ENCODE results near the gene ALDH1L2. TPM values are rescaled to one million over a fixed set of nuclear protein-coding genes. Genes with fewer than 3 reads are reported as not detected.

The ALDH1L2 gene
- total RNA-seq, 1 experiment from 2014 or later = 26.1 TPM

GRCh38 chr12:104971306-104971705 is 113.0 kb downstream of the ALDH1L2 start:
- no peaks in the 10 kb centered on the region for H3K36me3 ChIP-seq (ENCODE audit: control insufficient read depth, insufficient read depth, low read length)
- no peak for TF ChIP-seq CTCF (IDR thresholded peaks at IDR 0.05; ENCODE audit: insufficient read depth in 1 of 2, low read depth in 1 of 2, low read length in 1 of 2, severe bottlenecking in 1 of 2, unreplicated experiment in 1 of 2)
- H3K27me3 Mint-ChIP-seq (ENCODE audit: insufficient read depth, unreplicated experiment) = no peaks in the 10 kb centered on the region
- no peaks in the 10 kb centered on the region for H3K4me1 ChIP-seq
- intact Hi-C loops (cut with micrococcal nuclease; ENCODE audit: unreplicated experiment) = no loop called here
- DNase-seq = no peak
- ChIA-PET POLR2A (no interaction called here), CTCF (no interaction called here)
- H3K4me3 ChIP-seq (ENCODE audit: low read depth, low read length) = no peak overlapping the region
- no peaks in the 10 kb centered on the region for H3K27me3 ChIP-seq (replicated peaks; ENCODE audit: control insufficient read depth, insufficient read depth, low read length)
- BruUV-seq (replicated peaks) = no TSS peak
- no peaks in the 10 kb centered on the region for H3K9me3 ChIP-seq
- H3K4me1 Mint-ChIP-seq (ENCODE audit: low read depth, unreplicated experiment) = no peaks in the 10 kb centered on the region
- no peaks in the 10 kb centered on the region for H3K9me3 Mint-ChIP-seq (ENCODE audit: unreplicated experiment)
- H3K36me3 Mint-ChIP-seq (ENCODE audit: insufficient read depth, unreplicated experiment) = no peaks in the 10 kb centered on the region
- no peak overlapping the region for H3K27ac Mint-ChIP-seq (ENCODE audit: unreplicated experiment)
- H3K4me3 Mint-ChIP-seq (ENCODE audit: unreplicated experiment) = no peak overlapping the region

Other genes starting within 250 kb of the ALDH1L2 start
- gene SLC41A2, start 126.2 kb downstream of the ALDH1L2 start, total RNA-seq (2022) = 21.6 and 24.9 TPM in 2 replicates
- 23.0 TPM in 2 replicates for gene NOPCHAP1, start 98.1 kb downstream of the ALDH1L2 start, total RNA-seq (2022)
- gene WASHC4, start 23.3 kb upstream of the ALDH1L2 start, total RNA-seq (2022) = 41.0 and 43.5 TPM in 2 replicates
- gene APPL2, start 151.7 kb upstream of the ALDH1L2 start, total RNA-seq (2022) = 49.2 and 56.0 TPM in 2 replicates
- 173 and 209 TPM in 2 replicates for gene C12orf75, start 246.2 kb upstream of the ALDH1L2 start, total RNA-seq (2022)

Data from Caco-2 (cell line).